ENCODE data around the gene FUBP3. TPM values are rescaled to one million over a fixed set of nuclear protein-coding genes. Genes with fewer than 3 reads are reported as not detected.

FUBP3 gene
- polyA plus RNA-seq, 4 donors = 74.1 to 87.3 (median 80.5) TPM

DNA sequence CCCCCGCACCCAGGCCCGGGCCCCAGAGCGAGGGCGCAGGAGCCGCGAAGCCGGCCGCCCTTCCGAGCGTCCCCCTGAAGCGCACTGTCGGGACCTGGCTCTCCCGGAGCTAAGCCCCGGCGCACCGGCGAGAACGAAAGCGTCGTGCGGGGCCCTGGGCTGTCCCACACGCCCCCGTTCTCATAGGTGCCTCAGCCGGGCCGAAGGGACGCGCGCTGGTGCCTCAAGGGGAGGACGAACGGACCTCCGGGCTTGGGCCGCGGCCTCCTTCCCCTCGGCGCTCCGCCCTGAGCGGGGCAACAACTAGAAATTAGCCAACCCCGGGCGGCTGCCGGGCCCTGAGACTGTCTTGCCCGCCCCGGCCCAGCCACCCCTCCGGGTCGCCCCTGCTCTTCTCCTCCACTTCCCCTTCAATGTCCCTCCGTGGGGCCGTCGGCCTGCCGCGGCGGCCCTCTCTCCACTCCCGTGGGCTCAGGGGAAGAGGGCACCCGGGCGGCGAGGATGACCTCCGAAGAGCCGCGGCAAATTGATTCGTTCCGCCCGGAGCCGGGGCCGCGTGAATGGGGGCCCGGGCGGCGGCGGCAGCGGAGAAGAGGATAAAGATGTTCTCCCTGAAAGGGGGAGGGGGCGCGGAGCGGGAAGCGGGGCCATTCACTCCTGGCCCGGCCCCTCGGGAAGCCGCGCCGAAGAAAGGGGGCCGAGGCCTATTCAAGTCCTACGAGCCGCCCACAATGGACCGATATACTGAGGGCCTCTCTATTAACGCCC, 81.5 kb downstream of the FUBP3 start:
- no peak for DNase-seq (ENCODE audit: low read depth in 4 of 4, low spot score in 2 of 4)

DNA sequence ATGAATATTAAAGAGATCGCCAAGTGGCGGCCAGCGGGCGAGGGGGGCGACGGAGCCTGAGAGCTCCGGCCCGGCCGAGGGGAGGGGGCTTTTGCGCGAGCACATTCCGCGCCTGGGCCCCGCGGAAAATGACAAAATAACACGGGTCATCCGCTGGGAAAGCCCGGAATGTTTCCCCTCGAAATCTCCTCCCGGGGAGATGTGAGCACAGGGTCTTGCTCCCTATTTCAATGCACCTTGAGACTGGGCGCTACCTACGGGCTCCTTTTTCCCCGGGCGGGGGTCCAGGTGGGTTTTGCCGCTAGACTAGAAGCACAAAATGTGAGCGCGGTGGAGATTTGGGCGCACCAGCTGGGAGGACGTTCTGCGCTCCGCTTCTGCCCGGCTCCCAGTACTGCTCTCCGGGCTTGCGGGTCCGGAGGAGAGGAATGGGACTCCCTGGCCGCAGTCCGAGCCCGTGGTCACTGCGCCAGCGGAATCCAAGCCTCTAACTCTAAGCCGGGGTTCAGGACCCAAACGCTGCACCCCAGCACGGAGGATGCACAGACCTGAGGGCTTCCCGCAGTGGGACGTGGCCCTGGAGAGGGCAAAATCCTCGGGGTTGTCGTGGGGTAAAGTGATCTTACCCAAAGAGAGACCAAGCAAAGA, 82.2 kb downstream of the FUBP3 start:
- no peak for DNase-seq (ENCODE audit: low read depth in 4 of 4, low spot score in 2 of 4)

DNA sequence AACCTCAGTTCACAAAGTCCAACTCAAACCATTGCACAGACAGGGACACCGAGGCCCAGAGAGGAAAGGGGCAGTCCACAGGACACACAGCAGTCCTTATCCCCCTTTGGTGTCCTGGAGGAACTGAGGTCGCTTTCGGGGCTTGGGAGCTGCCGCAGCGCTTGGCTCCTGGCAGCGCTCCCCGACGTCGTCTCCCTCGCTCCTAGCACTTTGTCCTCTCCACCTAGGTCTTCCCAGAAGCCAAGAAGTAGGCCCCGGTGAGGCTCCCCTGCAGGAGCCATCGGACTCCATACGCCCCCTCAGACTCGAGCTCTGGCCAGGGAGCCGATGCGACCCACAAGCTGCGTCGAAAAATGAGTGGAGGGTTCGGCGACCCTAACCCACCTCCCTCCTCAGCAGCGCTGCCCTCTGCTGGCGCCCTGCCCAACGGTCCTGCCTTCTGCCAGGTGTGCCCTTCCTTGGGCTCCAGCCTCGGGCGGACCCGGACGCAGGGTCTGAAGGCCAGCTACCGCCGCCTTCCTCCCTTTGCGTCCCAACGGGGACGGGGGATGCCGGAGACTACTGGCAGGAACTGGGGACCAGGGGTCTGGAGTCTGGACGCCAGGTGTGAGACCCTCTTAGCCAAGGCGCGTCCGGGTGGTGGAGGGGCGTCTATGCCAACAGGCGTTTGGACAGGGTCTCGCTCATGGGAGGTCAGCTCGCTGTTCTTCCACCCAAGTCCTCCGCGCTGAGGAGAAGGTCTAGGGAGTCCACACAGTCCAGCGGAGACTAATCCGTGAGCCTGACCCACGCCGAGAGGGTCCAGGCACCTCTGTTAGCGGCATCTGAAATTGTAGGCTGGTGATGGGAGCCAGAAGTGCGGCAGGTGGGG, 83.0 kb downstream of the FUBP3 start:
- DNase-seq (ENCODE audit: low read depth in 4 of 4, low spot score in 2 of 4) = no peak

DNA sequence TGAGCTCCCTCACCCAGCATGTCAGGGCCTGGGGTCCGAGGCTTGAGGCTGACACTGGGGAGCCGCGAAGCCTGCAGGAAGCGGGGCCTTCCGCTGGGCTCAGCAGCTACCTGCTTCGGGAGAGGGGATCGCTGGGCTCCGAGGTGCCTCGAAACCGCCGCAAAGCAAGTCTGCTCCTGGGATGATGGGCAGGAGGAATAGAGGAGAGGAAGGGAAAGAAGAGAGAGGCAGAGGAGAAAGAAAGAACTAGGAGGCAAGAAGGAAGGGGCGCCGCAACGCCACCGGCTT, 83.5 kb downstream of the FUBP3 start:
- DNase-seq (ENCODE audit: low read depth in 4 of 4, low spot score in 2 of 4) = no peak

- no peak for DNase-seq (ENCODE audit: low read depth in 4 of 4, low spot score in 2 of 4)
Measured at GRCh38 chr9:130663258-130663976, 84.0 kb downstream of the FUBP3 start.

DNA sequence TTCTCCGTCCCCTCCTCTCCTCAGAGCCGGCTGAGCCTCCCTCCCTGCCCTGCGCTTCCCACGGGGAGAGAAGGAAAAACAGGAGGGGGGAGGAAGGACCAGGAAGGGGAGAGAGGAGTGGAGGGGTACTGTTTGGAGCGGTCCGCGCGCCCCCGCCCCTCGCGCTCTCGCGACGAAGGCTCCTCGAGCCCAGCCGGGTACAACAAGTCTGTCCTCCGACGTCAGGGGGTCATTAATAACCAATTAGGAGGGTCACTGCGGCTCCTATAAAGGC, 84.5 kb downstream of the FUBP3 start:
- no peak for DNase-seq (ENCODE audit: low read depth in 4 of 4, low spot score in 2 of 4)

DNA sequence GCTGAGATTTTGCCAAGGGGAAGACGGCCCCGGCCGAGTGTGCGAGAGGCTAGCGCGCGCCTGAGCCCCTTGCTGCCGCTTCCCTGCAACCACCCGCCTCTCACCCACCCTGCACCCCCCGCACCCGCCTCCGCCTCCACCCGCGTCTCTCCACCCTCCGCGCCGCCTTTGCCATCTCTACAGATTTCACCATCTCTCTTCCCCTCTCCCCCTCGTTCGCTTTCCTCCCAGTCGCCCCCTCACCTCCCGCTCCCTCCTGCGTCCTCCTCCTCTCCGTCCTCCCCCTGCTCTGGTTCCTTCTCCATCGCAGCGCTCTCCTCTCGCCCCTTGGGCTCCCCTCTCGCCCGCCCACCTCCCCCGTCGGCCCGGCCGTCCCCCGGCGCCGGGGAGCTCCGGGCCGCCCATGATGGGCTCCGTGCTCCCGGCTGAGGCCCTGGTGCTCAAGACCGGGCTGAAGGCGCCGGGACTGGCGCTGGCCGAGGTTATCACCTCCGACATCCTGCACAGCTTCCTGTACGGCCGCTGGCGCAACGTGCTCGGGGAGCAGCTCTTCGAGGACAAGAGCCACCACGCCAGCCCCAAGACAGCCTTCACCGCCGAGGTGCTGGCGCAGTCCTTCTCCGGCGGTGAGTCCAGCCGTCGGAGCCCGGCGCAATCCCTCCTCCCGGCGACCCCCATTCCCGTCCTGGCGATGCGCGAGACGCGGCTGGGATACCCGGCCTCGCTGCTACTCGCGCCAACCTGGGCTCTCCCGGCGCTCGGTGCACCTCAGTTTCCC, 85.1 kb downstream of the FUBP3 start, which contains the start of gene PRDM12:
Gene PRDM12, plus strand, starts transcription at position 344 of the 778 bp plus-strand sequence. Its CDS starts 60 bp downstream, at position 404.
- no peak for DNase-seq (ENCODE audit: low read depth in 4 of 4, low spot score in 2 of 4)

DNA sequence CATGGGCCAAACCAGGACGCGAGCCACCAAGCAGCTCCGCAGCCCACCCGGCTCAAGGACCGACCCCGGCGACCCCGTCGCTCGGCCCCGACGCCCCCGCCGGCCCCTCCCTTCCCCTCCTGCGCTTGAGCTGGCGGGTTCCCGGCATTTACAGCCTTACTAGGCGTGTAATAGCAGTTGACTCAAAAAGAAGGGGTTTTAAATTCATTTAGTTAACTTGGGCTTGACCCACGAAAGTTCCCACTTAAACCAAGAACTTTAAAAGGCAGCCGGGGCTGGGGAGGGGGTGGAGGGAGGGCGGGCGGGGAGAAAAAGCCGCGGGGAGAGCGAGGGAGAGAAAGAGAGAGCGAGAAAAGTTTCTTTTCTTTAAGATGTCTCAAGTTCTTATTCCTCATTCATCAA, 85.7 kb downstream of the FUBP3 start:
- no peak for DNase-seq (ENCODE audit: low read depth in 4 of 4, low spot score in 2 of 4)

- DNase-seq (ENCODE audit: low read depth in 4 of 4, low spot score in 2 of 4) = no peak
Measured at GRCh38 chr9:130665431-130666392, 86.3 kb downstream of the FUBP3 start.

DNA sequence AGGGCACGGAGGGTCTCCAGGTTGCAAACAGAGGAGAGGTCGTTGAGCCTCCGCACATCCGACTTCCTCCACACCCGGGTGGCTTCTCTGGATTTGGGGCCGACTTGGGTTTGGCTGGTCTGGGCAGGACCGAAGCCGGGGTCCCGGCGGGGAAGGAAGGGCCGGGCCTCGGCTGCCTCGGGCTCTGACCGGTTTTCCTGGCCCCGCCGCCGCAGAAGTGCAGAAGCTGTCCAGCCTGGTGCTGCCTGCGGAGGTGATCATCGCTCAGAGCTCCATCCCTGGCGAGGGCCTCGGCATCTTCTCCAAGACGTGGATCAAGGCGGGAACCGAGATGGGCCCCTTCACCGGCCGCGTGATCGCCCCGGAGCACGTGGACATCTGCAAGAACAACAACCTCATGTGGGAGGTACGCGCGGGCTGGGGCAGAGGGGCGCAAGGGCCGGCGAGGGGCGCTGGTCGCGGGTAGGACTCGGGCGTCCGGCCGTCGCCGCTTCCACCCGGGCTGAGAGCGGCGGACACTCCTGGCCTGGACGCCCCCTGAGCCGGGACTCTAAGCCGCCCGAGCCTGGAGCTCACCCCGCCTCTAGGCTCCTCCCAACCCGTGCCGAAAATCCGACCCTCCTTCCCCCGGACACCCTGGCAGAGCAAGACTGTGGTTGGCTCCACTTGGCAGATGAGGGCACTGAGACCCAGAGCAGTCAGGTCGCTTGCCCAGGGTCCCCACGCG, 87.2 kb downstream of the FUBP3 start:
- no peak for DNase-seq (ENCODE audit: low read depth in 4 of 4, low spot score in 2 of 4)

- no peak for DNase-seq (ENCODE audit: low read depth in 4 of 4, low spot score in 2 of 4)
Measured at GRCh38 chr9:130667120-130667435, 87.7 kb downstream of the FUBP3 start.

DNA sequence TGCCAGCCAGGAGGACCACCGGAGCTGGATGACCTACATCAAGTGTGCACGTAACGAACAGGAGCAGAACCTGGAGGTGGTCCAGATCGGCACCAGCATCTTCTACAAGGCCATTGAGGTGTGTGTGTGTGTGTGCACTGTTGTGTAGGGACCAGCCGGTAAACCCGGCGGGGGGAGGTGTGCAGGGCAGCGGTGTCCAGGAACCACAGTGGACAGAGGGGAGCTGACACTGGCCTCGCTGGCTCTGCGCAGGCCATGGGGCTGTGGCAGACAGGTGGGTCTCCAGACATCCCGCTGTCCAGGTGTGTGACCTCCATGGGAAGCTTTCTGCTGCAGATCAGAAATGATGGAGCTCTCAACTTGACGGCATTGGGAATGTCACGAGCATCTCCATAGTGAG, 88.8 kb downstream of the FUBP3 start:
- DNase-seq (ENCODE audit: low read depth in 4 of 4, low spot score in 2 of 4) = no peak

- DNase-seq (ENCODE audit: low read depth in 4 of 4, low spot score in 2 of 4) = no peak
Measured at GRCh38 chr9:130668659-130669058, 89.3 kb downstream of the FUBP3 start.

GRCh38 chr9:130669965-130670364, 90.6 kb downstream of the FUBP3 start:
- DNase-seq (ENCODE audit: low read depth in 4 of 4, low spot score in 2 of 4) = no peak

- no peak for DNase-seq (ENCODE audit: low read depth in 4 of 4, low spot score in 2 of 4)
Measured at GRCh38 chr9:130670644-130671043, 91.3 kb downstream of the FUBP3 start.

DNA sequence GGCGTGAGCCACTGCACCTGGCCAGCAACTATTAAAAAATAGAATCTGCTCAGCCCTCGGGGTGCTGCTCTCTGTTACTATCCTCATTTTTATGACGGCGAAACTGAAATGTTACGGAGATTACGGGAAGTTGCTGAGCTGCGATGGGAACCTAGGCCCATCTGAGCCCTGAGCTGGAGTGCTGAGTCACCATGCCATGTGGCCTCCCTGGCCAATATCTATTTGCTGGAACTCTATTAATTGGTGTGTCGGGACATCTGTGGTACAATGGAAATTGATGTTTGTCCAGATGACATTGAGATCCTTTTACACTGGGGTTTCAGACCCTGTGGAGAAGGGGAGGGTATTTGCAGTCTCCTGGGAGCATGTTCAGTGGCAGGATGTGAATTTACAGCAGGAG, 93.1 kb downstream of the FUBP3 start:
- DNase-seq (ENCODE audit: low read depth in 4 of 4, low spot score in 2 of 4) = no peak

DNA sequence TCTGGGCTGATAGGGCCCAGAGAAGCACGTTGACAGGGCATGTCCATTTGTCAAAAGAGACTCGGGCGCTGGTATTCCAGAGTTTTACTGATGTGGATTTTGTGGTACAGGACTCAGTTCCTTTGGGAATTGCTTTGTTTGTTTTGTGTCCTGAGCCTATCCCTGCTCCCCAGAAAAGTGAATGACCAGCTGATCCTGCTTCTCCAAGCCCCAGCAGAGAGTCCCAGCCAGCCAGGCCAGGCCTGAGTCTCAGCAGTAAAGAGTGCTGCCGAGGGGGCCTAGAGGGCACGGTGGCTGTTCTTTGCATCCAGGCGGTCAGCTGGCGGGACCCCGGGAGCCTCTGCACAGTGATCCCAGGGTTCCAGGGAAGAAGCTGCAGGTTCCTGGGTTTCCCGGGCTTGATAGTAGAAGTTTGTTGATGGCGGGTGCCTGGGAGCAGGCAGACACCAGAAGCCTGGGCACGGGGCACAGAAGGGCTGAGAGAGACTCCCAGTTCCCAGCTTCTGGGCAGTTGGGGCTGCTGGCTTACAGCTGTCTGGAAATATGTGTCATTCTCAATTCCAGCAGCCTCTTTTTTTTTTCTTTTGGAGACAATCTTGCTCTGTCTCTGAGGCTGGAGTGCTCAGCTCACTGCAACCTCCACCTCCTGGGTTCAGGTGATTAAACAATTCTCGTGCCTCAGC, 93.7 kb downstream of the FUBP3 start:
- no peak for DNase-seq (ENCODE audit: low read depth in 4 of 4, low spot score in 2 of 4)

GRCh38 chr9:130675396-130675795, 96.0 kb downstream of the FUBP3 start:
- no peak for DNase-seq (ENCODE audit: low read depth in 4 of 4, low spot score in 2 of 4)
